Fibroblast of peridontal ligament (primary cell): ENCODE results near the gene RCOR1.
"Not testable (repeated sequence)": the region's sequence is repeated elsewhere in the genome, so short reads cannot be mapped to it uniquely, and the experiment has no call there.

Source experiments
- DNase-seq: peaks from one replicate; pipeline ENCODE4 v3.0.0-alpha.2; 2010; ENCODE audit errors: extremely low read depth

The RCOR1 gene

DNA sequence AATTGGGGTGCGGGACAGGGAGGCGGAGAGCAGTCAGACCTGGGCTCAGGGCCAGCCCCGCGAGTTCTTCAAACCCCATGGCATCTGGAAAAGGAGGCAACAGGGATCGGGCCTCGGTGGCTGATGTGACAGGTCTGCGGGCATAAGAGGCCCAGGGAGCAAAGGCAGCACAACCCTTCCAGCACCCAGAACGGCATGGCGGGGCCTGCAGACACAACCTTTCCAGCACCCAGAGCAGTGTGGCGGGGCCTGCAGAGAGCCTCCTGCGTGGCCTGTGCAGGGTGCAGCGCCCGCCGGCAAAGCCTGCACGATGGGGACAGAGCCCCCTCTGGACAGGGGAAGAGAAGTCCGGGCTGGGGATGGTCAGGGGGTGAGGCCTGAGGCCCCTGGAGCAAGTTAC is 158.6 kb downstream of the RCOR1 start:
- no peak for DNase-seq

- no peak for DNase-seq
Measured at GRCh38 chr14:102752239-102752847, 159.9 kb downstream of the RCOR1 start.

DNA sequence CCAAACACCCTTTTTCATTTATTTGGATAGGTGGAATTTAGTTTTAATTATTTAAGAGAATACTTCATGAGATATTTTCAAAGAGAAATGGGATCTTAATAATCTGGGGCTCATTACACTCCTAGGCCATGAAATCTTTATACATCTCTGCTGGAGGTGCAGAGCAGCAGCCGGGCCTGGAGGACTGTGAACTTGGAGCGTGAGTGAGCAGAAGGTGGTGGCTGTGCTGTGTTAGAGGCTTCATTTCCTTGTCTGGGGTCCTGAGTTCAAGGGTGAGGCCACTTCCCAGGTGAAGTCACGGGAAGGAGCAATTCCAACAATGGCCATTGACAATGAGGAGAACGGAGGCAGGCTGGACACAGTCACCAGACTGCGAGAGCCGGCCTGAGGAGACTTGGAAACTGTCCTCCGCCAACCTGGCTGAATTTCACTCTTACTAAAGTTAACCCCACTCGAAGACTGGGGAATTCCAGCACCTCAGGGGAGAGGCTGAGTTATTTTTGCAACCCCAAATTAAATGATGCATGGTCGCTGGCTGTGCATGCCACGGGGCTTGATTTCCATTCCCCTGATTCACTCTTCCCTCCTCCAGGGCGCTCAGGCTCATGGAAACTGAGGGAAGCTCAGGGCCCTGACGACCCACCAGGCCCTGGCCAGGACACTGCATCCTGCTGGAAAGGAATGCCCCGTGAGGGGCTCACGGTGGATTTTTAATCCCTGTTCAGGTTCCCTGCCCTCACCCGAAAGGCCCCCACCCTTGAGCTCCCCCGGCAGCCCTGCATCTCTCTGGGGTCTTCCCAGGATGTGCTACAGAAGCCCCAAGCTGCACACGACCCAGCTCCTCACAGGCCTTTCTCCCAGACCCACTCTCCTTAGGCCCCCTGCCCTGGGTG is 162.2 kb downstream of the RCOR1 start:
- DNase-seq = no peak

GRCh38 chr14:102757646-102758045 is 165.2 kb downstream of the RCOR1 start:
- DNase-seq = no peak

GRCh38 chr14:102758087-102758486 is 165.6 kb downstream of the RCOR1 start:
- DNase-seq = no peak

GRCh38 chr14:102759456-102760187 is 167.2 kb downstream of the RCOR1 start:
- DNase-seq = peak; percentile 4

- DNase-seq = no peak
Measured at GRCh38 chr14:102760496-102761193, 168.2 kb downstream of the RCOR1 start.

DNA sequence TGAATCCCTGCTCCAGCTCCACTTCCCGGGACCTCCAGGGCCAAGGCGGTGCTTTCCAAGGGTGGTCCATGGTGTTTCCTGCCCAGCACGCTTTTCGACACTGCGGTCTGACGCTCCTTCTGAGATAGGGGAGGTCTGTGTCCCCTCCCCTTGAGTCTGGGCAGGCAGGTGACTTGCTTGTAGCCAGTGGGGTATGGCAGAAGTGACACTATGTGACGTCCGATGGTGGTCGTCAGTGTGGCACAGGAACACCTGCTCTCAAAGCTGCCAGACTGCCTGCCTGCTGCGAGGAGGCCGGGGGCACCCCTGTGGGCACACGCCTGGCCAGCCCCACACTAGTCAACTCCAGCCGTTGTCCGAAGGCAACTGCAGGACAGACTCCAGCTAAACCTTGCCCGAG is 168.8 kb downstream of the RCOR1 start:
- DNase-seq = no peak

DNA sequence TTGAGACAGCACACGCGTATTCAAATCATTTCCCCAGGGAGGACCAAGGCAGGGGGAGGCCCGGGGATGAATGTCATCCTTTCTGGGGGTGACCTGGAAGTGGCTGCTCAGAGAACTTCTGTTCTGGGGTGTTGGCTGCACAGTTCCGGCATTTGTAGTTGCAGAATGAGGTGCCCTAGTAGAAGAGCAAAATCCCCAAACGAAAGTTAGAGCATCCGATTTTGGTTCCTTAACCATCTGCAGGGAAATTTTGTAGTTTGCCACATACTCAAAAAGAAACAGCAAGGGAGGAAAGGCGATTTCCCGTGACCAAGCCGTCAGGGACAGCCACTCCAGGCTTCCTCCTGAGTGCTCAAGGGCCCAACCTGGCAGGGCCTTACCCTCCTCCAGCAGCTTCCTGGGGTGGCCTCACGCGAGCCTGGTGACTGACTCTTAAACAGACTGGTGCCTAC is 171.8 kb downstream of the RCOR1 start:
- no peak for DNase-seq

GRCh38 chr14:102765770-102766169 is 173.3 kb downstream of the RCOR1 start:
- not testable (repeated sequence) for DNase-seq

DNA sequence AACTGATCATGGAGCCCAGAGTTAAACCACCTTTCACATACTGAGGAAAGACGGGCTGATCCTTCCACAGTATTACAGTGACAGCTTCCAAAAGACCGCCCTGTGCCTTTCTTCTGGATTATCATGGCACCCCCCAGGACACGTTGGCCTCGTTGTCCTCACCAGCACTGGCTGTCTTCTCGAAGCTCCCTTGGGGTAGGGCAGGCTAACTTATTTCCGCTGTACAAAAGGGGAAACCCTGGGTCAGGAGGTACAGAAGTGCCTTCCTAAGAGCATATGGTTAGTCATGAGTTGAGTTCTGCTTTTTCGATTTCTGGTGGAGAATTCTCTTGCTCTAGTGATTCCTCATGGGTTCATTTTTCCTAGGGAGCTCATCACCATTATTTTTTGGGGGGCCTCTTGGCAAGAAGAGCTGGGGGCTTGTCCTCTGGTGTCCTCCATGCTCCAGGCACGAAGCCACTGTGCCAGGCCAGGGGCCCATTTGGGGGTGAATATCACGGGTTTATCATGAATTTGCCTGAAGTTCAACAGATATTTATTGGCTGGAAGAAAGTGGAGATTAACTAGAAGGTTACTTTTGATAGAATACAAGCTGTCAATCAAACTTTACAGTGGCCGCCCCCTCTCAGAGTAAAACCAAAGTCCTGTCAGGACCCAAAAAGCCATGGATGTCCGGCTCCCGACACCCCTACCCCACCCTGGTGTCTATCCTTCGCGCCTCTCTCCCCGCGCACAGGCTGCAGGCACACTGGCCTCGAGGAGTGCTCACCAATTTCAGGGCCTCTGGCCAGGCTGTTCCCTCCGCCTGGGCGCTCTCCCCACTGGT is 176.0 kb downstream of the RCOR1 start:
- DNase-seq = no peak

DNA sequence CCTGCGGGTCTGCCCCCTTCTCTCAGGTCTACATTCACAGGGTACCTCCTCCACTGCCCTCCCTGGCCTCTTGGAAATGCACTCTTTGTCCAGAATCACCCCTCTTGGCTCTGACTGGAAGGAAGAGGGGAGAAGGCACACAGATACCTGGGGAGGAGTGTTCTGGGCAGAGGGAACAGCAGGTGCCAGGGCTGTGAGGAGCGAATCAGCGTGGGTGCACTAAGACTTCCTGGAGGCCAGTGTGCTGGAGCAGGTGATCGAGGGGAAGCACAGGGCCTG is 176.5 kb downstream of the RCOR1 start:
- DNase-seq = no peak

DNA sequence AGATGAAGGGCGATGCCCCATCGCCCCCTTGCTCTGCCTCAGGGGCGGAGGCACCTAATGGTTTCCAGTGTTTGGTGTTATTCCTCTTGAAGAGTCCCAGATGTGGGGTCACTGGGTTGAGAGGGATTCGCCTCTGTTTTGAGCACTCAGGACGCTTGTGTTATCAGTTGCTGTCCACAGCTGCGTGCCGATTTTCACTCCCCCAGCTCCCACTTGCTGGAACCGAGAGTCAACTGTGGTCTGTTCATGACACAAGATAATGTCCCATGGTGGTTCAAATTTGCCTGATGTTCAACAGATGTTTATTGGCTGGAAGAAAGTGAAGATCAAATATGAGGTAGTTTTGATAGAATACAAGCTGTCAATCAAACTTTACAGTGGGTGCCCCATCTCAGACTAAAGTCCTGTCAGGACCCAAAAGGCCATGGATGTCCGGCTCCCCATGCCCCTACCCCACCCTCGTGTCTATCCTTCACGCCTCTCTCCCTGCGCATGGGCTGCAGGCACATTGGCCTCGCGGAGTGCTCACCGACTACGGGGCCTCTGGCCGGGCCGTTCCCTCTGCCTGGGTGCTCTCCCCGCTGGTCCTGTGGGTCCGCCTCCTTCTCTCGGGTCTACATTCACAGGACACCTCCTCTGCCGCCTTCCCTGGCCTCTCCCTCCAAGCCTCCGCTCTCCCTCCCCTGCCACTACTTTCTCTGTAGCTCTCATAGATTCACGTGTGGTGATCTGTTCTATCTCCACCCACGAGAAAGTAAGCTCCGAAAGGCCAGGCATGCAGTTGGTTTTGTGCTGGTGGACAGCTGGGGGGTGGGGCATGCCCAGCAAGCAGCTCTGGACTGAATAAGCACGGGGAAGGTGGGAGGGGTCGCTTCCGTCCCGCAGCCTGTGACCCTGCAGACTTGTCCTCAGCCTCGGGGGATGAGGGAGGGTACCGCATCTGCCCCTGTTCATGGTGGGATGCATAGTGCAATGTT is 178.0 kb downstream of the RCOR1 start:
- no peak for DNase-seq

- DNase-seq = no peak
Measured at GRCh38 chr14:102771144-102771543, 178.7 kb downstream of the RCOR1 start.

DNA sequence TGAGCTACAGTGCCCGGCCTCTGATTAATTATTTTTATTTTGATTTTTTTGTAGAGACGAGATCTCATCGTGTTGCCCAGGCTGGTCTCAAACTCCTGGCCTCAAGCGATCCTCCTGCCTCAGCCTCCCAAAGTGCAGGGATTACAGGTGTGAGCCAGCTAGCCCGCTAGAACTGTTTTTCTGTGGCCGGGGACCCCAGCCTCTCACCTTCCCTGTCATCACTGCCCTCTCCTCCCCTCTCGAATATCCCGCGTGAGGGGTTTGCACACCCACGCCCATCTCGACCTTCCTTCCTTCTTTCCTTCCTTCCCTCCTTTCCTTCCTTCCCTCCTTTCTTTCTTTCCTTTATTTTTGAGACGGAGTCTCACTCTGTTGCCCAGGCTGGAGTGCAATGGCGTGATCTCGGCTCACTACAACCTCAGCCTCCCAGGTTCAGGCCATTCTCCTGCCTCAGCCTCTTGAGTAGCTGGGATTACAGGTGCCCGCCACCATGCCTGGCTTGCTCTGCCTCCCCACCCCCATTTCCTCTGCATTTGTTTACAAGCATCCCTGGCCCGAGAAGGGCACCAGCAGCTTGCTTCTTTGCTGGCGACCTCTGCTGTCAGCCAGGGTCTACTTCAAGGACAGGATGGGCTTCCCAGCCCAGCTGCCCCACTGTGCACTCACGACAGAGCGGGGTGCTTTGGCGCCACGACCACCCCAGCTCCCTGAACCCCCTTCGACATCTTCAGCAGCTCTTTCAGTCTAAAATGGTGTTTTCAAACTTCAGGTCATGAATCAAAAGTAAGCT is 180.5 kb downstream of the RCOR1 start:
- no peak for DNase-seq

DNA sequence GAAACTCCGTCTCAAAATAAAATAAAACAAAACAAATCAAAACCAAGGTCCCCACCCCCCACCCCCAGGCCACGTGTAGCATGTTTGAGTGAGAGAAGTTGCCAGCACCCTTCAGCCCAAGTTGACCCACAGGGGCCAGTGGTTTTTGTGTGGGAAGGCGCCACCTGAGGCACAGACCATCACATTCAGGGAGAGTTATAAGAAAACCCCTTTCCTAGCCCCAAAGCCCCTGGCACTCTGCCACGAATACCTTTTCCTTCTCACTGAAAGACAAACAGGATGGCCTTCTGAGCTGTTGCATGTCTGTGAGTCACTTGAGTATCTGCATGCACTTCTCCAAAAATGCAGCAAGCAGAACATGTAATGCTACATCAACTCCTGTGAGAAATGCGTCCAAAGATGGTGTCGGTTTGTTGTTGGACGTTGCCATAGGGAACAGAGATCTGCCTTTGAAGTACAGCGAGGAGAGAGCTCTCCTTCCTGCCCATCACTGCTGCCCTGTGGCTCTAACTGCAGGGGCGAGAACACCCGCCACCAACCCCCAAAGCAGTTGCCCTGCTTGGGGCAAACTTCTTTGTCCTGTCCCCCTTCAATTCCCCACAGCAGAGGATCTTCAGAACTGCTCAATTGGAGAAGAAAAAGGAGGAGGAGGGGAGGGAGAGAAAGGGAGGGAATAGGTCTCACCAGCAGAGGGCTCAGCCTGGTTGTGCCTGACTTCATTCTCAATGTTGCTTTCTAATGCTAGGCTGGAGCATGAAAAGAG is 182.1 kb downstream of the RCOR1 start:
- peak; percentile 83 for DNase-seq

GRCh38 chr14:102775855-102776760 is 183.7 kb downstream of the RCOR1 start:
- peak; percentile 52 for DNase-seq
